Stimulated activated CD8-positive, alpha-beta memory T cell treated with anti-CD3 and anti-CD28 coated beads, Interleukin-2, amount 100 ng/mL, for 1 hour (primary cell): ENCODE data around the gene CCN5.

Experiments used
- DNase-seq, 2 donors: peaks; one replicate each; pipeline ENCODE4 v3.0.0-alpha.2; 2020; ENCODE audit warnings: low read depth in 2 of 2

Gene CCN5

GRCh38 chr20:44715499-44716308 is 535 bp downstream of the CCN5 start:
- DNase-seq: no peak

DNA sequence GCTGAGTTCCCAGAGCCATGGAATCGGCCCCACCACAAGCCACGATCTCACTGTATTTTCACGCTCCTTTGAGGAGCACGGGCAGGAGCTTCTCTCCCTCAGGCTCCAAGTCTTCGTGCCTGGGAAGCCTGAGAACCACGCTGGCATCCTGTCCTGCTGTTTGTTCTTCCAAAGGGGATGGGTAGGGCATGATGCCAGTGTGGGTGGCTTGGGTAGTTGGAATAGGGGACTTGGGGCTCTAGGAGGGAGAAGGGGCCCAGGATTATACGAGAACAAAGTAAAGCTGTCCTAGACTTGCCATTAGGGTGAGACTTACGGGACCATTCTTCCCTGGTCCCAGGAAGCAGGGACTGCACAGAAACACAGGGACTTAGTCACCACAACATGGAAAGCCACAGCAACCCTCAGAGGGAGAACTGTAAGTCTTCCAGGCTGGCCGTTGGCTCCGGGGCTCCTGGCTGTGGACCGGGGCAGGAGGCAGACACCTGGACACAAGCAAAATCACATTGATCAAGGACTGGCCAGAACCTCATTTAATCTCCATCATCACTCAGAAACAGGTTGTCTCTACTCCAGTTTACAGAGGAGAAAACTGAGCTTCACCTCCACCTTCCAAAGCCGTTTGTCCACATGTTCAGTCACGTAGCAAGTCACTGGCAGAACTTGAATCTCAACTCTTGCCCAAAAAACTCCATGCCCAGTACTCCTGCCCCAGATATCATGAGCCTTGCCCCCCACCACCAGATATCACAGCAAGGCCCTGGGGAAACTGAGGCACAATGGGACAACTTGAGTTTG is 1.3 kb downstream of the CCN5 start:
- DNase-seq: no peak

GRCh38 chr20:44717986-44718385 is 2.8 kb downstream of the CCN5 start:
- DNase-seq: no peak

GRCh38 chr20:44719841-44720240 is 4.7 kb downstream of the CCN5 start:
- DNase-seq: no peak

- no peak for DNase-seq
Observed at GRCh38 chr20:44720621-44720996, 5.4 kb downstream of the CCN5 start.

DNA sequence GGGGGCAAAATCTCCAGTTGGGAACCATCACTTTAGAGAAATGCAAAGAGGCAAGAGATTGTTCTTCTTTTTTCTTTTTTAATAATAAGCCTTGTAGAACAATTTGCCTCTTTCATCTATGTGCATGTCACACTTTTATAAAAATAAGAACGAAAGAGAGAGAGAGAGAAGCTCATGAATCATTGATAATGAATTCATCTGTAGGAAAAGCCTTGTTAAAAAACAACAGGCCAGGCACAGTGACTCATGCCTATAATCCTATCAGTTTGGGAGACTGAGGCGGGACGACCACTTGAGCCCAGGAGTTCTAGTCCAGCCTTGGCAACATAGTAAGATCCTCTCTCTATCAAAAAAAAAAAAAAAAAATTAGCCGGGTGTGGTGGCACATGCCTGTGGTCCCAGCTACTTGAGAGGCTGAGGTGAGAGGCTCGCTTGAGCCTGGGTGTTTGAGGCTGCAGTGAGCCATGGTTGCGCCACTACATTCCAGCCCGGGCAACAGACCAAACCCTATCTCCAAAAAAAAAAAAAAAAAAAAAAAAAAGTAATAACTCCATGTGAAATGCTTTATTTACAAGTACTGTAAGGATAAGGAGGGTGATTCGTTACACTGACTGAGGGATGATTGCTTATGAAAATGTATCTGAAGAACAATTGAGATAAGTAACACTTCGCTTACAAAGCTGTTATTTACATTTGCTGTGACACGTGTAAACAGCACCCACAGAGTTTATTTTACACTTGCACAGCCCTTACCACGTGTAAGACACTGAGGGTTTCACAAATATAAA is 6.0 kb downstream of the CCN5 start:
- no peak for DNase-seq

- no peak for DNase-seq
Observed at GRCh38 chr20:44721785-44722054, 6.6 kb downstream of the CCN5 start.

GRCh38 chr20:44722990-44723389 is 7.8 kb downstream of the CCN5 start:
- DNase-seq: no peak

DNA sequence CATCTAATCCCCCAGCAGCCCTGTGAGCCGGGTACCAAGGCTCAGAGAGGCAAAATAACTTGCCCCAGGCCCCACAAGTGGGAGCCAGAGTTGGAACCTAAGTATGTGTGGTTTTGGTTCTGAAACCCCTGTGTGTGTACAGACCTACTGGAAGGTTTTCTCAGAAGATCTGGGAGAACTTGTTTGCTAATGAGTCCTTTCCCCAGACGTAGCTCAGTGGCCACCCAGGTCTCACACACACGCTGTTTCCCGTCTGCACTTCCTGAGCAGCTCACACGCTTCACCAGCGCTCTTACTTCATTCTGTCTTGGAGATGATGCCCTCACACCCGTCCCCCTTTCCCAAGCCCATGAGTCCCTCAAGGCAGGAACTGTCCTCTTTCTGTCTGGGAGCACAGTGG is 8.2 kb downstream of the CCN5 start:
- DNase-seq: no peak

DNA sequence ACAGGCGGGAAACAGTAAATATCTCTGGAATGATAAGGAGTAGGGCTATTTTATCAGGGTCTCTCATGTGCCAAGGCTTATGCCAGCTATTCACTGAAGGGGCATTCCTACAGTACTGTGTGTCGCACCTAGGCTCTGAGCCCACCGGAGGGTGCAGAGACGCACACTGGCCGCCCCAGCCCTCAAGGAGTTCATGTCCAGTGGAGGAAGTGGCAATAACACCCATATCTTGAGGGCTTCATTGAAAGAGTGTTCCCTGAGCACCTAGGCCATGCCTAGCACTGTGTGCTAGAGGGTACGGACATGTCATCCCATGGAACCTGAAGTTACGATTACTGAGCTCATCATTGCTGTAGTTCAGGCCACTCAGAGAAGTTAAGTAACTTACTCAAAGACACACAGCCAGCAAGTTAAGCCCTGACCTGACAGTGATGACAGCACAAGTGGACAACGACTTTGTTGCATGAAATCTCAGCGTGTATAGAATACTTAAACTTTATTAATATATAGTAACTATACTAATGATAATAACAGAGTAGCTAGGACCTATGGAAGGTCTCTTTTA is 8.7 kb downstream of the CCN5 start:
- no peak for DNase-seq

GRCh38 chr20:44724423-44725091 is 9.4 kb downstream of the CCN5 start:
- DNase-seq: no peak

DNA sequence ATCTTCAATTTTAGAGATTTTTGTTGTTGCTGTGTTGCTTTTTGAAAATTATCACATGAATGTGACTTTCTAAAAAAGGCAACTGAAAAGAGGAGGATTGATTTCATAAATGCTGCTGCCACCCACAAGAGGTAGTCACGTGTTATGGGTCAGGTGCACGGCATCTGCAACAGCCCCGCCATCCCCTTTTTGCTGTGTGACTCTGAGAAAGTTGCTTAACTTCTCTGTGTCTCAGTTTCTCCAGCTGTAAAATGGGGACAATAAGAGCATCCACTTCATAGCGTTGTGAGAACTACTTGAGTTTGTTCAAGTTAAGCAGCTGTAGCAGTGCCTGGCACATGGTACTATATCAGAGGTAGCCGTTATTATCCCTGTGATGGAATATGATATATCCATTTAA is 10.7 kb downstream of the CCN5 start:
- no peak for DNase-seq

DNA sequence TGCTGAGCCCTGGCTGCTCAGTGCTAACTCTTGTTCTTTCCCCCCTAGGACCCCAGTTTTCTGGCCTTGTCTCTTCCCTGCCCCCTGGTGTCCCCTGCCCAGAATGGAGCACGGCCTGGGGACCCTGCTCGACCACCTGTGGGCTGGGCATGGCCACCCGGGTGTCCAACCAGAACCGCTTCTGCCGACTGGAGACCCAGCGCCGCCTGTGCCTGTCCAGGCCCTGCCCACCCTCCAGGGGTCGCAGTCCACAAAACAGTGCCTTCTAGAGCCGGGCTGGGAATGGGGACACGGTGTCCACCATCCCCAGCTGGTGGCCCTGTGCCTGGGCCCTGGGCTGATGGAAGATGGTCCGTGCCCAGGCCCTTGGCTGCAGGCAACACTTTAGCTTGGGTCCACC is 11.9 kb downstream of the CCN5 start:
- no peak for DNase-seq

GRCh38 chr20:44727651-44728050 is 12.5 kb downstream of the CCN5 start:
- no peak for DNase-seq

GRCh38 chr20:44728801-44729443 is 13.8 kb downstream of the CCN5 start:
- no peak for DNase-seq

GRCh38 chr20:44730441-44730840 is 15.3 kb downstream of the CCN5 start:
- no peak for DNase-seq

GRCh38 chr20:44731657-44732056 is 16.5 kb downstream of the CCN5 start:
- no peak for DNase-seq

DNA sequence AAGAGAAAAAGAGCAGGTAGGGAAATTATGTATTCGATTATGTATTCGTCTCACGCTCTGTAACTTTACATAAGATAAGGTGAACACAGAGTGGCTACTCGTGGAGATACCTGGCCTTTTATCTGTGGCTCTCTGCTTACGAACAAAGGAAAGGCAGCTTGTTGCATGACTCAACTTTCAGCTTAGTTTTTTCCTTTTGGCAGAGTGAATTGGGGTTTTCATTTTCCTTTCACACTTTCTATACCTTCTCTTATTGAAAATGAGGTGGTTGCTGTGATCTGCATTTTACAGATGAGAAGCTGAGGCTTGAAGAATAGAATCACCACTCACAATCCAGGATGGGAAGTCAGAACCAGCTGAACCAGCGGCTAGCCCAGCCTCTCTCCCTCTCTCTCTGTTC is 17.2 kb downstream of the CCN5 start:
- no peak for DNase-seq

GRCh38 chr20:44733341-44734069 is 18.3 kb downstream of the CCN5 start:
- DNase-seq: peak in 1 of 2 donors; percentile 26

GRCh38 chr20:44734938-44735337 is 19.8 kb downstream of the CCN5 start:
- no peak for DNase-seq

DNA sequence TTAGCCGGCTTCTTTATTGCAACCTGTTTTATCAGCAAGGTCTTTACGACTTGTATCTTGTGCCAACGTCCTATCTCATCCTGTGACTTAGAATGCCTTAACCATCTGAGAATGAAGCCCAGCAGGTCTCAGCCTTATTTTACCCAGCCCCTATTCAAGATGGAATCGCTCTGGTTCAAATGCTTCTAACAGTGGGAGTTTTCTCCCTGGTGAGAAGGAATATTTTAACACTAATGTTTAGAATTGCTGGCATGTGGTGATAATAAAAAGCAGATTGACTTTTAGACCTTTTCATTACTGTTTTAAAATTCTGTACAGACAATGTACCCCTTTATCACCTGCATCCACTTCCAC is 20.6 kb downstream of the CCN5 start:
- DNase-seq: no peak
